LNCaP clone FGC (cell line): ENCODE results near the gene CHRNE.

Source experiments
- DNase-seq: peaks from one replicate; pipeline ENCODE4 v3.0.0-alpha.2; 2011; ENCODE audit warnings: low read depth
- H3K4me3 ChIP-seq: 2 replicates; pipeline ENCODE4 v1.5.1; 2011; ENCODE audit warnings: mild to moderate bottlenecking, low read depth, low read length, control low read depth
- TF ChIP-seq, protein P1 (sequence below): IDR thresholded peaks from 2 replicates; pipeline ENCODE4 v1.5.1; 2012; ENCODE audit warnings: mild to moderate bottlenecking; ENCODE audit not compliant: control insufficient read depth, insufficient read depth; ENCODE audit errors: extremely low read depth

Gene CHRNE

DNA sequence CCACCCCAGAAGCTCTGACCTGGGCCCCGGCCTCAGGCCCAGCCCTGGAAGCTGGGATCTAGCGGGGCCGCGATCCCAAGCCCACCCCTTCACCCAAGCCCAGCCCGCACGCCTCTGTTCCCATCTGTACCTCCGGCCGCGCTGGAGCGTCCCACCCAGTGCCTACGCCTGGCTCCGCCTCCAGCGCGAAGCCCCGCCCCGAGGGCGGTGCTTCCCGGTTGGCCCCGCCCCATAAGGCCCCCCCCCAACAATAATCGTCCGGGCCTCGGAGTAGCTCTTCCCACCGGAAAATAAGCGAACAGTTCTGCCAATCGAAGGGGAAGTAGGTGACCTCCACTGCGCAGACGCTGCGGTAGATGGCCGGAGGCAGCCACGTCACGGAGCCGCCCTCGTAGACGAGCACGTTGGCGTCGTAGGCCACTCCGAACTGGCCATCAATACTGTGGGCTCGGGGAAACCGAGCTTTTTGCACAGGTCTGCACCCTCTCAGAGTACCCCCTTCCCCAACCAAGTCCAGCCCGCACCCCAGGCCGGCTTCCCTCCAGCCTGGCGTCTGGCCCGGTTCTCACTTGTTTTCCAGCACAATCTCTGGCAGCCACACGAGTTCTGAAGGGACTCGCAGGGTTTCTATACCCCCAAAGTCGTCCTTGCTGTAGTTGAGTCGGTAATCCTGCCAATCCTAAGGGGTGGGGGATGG is 1.1 kb downstream of the CHRNE start:
- TF ChIP-seq, protein P1, sequence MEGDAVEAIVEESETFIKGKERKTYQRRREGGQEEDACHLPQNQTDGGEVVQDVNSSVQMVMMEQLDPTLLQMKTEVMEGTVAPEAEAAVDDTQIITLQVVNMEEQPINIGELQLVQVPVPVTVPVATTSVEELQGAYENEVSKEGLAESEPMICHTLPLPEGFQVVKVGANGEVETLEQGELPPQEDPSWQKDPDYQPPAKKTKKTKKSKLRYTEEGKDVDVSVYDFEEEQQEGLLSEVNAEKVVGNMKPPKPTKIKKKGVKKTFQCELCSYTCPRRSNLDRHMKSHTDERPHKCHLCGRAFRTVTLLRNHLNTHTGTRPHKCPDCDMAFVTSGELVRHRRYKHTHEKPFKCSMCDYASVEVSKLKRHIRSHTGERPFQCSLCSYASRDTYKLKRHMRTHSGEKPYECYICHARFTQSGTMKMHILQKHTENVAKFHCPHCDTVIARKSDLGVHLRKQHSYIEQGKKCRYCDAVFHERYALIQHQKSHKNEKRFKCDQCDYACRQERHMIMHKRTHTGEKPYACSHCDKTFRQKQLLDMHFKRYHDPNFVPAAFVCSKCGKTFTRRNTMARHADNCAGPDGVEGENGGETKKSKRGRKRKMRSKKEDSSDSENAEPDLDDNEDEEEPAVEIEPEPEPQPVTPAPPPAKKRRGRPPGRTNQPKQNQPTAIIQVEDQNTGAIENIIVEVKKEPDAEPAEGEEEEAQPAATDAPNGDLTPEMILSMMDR: no peak
- DNase-seq: no peak
- no peak overlapping the region for H3K4me3 ChIP-seq

DNA sequence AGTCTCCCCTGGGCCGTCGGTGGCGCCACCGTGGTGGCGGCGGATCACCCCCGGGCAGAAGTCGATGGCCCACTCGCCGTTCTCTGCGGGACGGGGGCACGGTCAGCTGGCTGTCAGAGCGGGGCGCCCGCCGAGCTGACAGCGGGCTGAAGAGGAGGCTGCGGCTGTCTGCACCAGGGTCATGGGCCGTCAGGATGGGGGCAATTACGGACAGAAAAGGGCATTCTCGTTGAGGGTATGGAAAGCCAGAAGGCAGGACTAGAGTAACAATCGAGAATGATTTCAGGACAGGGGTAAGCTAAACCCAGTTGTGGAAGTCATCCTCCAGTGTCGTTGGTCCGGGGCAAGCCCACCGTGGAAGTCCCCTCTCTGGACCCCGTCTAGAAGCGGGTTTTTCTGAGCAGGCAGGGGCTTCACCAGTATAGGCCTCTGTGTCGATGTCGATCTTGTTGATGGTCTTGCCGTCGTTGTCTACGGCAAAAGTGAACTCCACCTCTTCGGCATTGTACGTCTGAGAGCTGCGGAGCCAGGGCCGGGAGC is 1.7 kb downstream of the CHRNE start:
- no peak overlapping the region for H3K4me3 ChIP-seq
- TF ChIP-seq, protein P1: no peak
- no peak for DNase-seq

DNA sequence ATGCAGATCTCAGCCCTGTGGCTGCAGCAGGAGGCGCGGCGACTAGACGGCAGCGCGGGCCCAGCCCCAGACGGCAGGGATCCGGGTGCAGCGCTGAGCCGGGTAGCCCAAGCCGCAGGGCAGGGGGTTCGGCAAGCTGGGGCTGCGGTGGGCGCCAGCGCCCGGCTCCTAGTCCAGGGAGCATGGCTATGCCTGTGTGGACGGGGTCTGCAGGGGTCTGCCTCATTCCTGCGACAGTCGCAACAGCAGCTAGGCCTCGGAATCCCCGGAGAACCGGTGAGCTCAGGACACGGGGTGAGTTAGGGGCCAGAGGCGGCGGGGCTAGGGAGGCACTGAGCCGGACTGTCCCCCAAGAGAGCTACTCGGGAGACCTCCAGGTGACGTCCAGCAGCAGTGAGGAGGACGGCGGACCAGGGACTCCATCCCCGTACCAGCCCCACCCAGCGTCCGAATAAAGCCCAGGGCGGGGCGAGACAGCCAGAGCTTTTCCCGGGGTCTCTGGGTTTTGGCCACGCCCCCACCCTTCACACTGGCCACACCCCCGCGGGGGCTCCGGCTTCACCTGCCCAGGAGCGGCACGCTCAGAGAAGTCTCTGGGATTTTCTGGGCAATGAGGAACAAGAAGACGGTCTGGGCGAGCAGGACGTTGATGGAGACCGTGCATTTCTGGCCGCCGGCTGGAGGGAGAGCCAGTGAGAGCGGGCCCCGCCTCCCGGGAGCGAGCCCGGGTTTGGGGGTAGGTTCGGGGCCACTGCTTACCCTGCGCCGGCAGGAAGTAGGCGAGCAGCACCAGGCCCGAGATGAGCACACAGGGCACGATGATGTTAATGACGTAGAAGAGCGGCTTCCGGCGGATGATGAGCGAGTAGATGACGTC is 2.4 kb downstream of the CHRNE start:
- DNase-seq: no peak
- H3K4me3 ChIP-seq: peak overlapping the region; percentile 53; the same call in 1 of the 2 replicates
- TF ChIP-seq, protein P1: no peak

DNA sequence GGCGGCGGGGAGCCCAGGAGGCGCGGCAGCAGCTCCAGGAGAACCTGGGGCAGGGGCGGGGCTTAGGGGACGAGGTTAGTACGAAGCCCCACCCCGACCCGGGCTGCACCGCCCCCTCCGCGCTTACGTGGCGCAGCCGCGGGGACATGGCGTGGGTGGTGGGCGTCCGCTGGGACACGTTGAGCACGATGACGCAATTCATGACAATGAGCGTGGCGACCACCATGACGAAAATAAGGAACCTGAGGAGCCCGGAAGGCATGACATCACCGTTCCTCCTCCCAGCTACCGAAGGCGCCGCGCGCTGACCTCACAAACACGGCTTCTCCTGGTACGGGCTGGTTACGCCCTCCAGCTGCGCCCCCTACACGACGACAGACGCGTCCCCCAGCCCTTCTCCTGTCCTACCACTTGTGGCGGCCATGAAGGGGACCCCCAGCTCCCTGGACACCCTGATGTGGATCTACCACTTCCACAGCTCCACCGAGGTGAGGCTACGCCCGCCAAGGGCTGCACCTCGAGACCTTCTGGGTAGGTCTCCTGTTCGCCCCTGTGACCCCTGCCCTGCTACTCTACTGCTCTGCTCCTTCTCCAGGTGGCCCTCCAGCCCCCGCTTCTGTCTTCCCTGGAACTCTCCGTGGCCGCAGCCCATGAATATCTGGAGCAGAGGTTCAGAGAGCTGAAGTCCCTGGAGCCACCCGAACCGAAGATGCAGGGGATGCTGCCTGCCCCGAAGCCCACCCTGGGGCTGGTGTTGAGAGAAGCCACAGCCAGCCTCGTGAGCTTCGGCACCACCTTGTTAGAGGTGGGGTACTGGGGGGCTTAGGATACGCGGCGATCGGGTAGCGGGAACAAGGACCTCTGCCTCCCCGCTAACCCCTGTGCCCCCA is 3.3 kb downstream of the CHRNE start, which contains the start of gene C17orf107:
Gene C17orf107, plus strand, starts transcription at position 196 of the 890 bp plus-strand sequence. Its CDS starts 227 bp downstream, at position 423.
- DNase-seq: no peak
- TF ChIP-seq, protein P1: no peak
- peak within 1 kb of the TSS; percentile 53 for H3K4me3 ChIP-seq

DNA sequence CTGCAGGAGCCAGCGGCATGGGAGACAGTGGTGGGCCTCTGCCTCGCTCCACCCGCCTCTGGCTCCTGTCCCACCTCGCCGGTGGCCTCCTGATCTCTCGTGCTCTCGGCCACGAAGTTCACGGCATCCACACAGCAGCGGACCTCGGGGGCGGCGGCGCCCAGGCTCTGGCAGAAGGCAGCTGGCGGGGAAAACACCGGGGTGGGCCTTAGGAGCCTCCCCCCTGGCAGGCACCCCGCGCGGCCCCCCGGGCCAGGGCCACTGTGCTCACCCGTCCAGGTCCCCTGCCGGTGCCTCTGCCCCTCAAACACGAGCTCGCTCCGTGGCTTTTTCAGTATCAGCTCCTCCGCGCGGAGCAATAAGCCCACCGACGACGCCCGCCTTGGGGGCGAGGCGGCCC is 4.0 kb downstream of the CHRNE start:
- H3K4me3 ChIP-seq: peak overlapping the region; percentile 53
- TF ChIP-seq, protein P1: no peak
- DNase-seq: no peak

DNA sequence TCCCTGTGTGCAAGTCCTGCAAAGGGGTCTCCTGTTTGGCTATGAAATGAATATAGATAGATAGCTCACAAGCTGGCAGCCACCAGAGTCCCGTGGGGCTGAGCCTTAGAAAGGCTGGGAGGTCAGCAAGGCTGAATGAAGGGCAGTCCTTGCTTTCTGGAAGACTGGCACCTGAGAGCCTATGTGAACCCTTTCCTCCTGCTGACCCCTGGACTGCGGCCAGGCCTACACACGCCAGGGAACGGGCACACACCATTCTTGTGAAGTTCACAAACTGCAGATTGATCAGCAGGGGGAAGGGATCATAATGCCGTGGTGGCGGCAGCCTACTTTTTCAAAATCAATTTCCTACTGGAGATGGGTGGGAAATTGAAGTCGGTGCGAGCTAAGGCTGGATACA is 4.5 kb downstream of the CHRNE start:
- no peak overlapping the region for H3K4me3 ChIP-seq
- TF ChIP-seq, protein P1: no peak

More for the DNA sequence above, 4.5 kb downstream of the CHRNE start:
- no peak for DNase-seq
